Stimulated activated CD4-positive, alpha-beta T cell treated with anti-CD3 and anti-CD28 coated beads, Interleukin-15, amount 100 ng/mL, for 1 hour (primary cell): ENCODE measurements around the gene NAGLU.
"Not testable (repeated sequence)": the region's sequence is repeated elsewhere in the genome, so short reads cannot be mapped to it uniquely, and the experiment has no call there.

Experiments used
- DNase-seq, 2 donors: peaks; one replicate each; pipeline ENCODE4 v3.0.0-alpha.2; 2020; ENCODE audit warnings: low read depth in 1 of 2, low spot score in 1 of 2

The NAGLU gene

GRCh38 chr17:42521036-42521435 is 15.0 kb upstream of the NAGLU start:
- no peak for DNase-seq

DNA sequence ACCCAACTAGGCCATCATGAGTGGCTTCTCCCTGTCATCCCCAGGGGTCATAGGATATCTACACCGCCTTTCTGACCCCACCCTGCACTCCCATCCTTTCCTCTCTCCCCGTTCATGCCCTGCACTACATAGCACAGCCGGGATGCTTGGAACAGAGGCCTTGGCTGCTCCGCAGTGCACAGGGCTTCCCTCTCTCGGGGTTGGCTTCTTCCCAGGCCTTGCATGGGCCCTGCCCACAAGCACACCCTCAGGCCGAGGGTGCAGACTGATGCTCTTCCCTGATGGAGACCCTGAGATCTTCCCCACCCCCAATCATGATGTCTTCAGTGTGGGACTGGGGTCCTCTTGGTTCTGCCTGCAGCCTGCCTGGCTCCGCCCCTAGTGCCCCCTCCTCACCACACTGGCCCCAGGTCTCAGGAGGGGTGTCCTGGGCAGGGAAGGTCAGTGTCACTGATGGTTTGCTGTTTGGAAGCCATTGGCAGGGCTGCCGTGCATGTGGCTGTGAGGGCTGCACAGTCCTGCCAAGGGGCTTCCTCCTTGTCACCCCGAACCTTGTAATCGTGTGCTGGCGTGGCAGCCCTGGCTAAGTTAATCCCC is 14.3 kb upstream of the NAGLU start:
- no peak for DNase-seq

DNA sequence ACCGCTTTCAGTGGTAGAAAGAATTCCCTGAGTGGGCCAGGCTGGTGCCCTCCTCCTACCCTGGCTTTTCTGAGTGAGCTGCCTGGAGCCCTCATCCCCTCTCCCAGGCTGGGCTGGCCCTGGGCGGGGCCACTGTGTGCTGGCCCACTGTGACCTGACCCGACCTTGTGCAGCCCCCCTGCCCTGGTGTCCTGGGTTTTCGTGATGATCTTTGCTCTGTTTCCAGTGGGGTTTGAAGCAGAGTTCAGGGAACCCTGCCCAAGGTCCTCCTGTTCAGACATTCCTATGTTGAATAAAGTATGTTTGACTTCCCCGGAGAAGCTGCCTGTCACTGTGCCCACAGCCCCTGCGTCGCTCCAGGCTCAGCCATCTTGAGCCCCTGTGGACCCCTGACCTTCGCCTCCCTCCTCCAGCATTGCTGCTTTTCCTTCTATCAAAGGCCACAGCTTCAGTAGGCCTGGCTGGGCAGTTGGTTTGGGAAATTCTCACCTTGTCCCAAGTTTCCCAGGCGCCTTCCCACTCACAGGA is 13.7 kb upstream of the NAGLU start:
- no peak for DNase-seq

GRCh38 chr17:42522798-42523278 is 13.2 kb upstream of the NAGLU start:
- DNase-seq = no peak

DNA sequence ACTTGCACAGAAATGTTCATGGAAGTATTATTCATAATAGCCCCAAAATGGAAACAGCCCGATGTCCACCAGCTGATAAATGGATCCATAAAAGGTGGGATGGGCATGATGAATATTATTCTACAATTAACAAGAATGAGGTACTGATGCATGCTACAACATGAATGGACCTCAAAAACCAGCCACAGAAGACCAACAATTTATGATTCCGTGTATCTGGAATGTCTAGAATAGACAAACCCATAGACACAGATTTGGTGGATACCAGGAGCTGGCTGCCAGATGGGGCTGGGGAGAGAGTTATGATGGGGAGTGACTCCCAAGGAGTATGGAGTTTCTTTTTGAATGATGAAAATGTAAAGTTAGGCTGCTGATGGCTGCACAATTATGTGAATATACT is 10.8 kb upstream of the NAGLU start:
- DNase-seq = no peak

DNA sequence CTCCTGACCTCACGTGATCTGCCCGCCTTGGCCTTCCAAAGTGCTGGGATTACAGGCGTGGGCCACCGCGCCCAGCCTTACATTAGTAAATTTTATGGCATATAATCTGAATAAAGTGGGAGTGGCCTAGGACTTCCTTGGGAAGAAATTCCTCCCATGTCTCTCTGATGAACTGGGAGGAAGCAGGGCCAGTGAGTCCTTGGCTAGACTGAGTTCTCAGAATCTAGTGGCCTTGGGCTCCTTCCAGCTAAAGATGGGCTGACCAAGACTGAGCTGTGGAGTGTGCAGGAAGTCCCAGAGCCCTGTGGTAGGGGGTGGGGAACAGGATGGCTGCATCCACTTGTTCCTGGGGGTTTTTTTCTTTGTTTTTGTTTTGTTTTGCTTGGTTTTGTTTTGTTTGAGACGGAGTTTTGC is 10.0 kb upstream of the NAGLU start:
- DNase-seq = no peak

DNA sequence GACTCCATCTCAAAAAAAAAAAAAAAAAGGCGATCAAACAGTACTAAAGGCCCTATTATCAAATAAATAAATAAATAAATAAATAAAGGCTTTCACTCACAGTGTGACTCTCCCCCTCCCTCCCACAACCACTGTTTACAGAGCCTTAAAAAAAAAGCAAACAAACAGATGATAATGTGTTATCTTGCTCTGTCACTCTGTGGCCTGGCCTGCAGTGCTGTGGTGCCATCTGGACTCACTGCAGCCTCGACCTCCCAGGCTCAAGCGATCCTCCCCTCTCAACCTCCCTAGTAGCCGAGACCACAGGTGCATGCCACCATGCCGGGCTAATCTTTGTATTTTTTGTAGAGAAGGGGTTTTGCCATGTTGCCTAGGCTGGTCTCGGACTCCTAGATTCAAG is 8.1 kb upstream of the NAGLU start:
- no peak for DNase-seq

DNA sequence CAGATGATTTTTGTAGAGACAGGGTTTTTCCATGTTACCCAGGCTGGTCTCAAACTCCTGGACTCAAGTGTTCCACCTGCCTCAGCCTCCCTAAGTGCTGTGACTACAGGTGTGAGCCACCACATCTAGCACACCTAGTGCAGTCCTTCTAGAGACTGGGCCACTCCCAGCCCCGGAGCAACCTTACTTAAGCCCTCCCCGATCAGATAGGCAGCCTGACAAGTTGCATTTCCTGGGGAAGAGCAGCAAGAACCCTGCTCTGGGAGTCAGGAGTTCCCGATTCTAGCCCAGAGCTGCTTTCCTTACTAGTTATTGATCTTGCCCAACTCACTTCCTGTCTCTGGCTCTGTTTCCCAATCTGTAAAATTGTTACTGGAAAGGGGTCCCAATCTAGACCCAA is 7.0 kb upstream of the NAGLU start:
- DNase-seq = no peak

DNA sequence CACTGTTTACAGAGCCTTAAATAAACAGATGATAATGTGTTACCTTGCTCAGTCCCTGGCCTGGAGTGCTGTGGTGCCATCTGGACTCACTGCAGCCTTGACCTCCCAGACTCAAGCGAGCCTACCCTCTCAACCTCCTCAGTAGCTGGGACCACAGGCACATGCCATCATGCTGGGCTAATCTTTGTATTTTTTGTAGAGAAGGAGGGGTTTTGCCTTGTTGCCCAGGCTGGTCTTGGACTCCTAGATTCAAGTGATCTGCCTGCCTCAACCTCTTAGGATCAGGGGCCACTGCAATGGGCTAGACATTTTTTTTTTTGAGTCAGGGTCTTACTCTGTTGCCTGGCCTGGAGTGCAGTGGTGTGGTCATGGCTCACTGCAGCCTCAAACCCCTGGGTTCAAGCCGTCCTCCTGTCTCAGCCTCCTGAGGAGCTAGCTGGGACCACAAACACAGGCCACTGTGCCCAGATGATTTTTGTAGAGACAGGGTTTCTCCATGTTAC is 5.0 kb upstream of the NAGLU start:
- DNase-seq = no peak

GRCh38 chr17:42531455-42532354 is 4.3 kb upstream of the NAGLU start:
- DNase-seq = peak in 1 of 2 donors; percentile 37

DNA sequence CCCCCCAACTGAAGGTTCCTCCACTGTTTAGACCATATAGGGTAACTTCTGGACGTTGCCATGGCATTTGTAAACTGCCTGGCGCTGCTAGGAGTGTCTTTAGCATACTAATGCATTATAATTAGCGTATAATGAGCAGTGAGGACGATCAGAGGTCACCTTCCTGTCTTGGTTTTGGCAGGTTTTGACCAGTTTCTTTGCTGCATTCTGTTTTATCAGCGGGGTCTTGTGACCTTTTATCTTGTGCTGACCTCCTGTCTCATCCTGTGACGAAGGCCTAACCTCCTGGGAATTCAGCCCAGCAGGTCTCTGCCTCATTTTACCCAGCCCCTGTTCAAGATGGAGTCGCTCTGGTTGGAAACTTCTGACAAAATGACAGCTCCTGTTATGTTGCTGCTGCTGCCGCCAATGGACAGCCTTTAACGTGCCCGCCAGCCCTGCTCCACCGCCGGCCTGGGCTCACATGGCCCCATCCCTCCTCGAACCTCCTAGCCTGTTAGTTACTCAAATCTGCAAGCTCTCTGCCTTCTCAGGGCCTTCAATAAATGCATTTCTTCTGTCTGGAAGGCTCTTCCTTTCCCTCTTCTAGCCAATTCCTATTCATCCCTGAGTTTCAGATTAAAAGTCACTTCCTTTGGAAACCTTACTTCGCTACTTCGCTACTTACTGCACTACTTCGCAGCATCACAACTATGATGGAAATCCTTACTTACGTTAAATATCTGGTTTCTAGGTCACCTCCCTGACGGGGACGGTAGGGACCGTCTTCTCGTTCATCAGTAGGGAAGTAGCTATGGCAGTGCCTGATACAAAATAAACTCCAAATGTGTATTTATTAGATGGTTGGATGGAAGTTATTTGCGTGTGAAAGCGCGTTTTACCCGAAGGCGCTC is 640 bp upstream of the NAGLU start:
- no peak for DNase-seq

GRCh38 chr17:42536372-42537155 is 523 bp downstream of the NAGLU start:
- DNase-seq = peak; percentile 31 to 54

DNA sequence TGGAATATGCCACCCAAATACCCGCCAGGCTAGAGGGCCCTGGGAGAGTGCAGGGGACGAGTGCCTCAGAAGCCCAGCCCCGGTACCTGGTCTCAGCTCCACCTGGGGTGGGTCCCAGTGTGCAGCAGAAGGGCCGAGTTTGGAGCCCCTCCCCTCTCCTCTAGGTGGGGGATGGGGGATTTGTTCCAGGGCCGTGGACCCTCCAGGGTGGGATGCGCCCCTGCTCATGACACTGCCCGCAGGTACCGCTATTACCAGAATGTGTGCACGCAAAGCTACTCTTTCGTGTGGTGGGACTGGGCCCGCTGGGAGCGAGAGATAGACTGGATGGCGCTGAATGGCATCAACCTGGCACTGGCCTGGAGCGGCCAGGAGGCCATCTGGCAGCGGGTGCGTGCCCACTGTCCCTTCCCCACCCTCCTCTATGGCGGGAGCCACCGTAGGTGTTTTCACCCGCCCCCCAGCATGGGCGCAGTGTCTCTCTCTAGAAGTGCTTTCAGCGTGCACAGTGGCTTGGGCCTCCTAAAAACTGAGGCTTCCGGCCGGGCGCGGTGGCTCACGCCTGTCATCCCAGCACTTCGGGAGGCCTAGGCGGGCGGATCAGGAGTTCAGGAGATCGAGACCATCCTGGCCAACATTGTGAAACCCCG is 1.2 kb downstream of the NAGLU start:
- no peak for DNase-seq

DNA sequence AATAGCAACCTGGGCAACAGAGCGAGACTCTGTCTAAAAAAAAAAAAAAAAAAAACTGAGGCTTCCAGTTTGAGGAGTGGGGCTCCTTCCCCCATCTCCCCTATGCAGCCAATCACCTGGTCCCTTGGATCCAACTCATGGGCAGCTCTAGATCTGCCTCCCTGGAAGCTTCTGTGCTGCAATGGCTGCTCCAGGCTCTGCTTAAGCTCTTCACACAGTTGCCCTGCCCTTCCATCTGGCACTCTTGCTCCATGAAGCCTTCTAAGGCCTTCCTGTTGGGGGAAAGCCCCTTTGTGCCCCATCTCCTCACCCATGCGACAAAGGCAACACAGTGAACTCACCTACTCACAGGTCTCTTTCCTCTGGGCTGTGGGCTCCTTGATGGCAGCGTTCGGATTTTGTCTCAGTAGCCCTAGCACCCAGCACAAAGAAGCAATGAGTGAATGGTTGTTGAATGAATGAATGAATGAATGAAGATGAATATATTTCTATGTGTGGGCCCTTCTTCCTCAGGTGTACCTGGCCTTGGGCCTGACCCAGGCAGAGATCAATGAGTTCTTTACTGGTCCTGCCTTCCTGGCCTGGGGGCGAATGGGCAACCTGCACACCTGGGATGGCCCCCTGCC is 1.9 kb downstream of the NAGLU start:
- no peak for DNase-seq

GRCh38 chr17:42538482-42538881 is 2.4 kb downstream of the NAGLU start:
- DNase-seq = no peak

- not testable (repeated sequence) for DNase-seq
Measured at GRCh38 chr17:42540558-42540957, 4.5 kb downstream of the NAGLU start.

- DNase-seq = no peak
Measured at GRCh38 chr17:42541041-42541833, 5.2 kb downstream of the NAGLU start.
